H9 (cell line): Measurements from ENCODE around the gene ABCD1. TPM values are rescaled to one million over a fixed set of nuclear protein-coding genes. Genes with fewer than 3 reads are reported as not detected.

ENCODE experiments used
- DNase-seq: peaks from one replicate; pipeline ENCODE4 v3.0.0-alpha.2; 2017
- H2AFZ ChIP-seq: one replicate; pipeline ENCODE4 v1.6.1; 2013; ENCODE audit warnings: mild to moderate bottlenecking, low read length, control low read depth, moderate library complexity
- H2AK5ac ChIP-seq: 2 replicates; pipeline ENCODE4 v1.6.1; 2013; ENCODE audit warnings: low read length, control low read depth, mixed read lengths; ENCODE audit not compliant: insufficient read length
- H2BK120ac ChIP-seq: one replicate; pipeline ENCODE4 v1.6.1; 2013; ENCODE audit warnings: low read depth, mild to moderate bottlenecking, low read length, control low read depth, inconsistent platforms; ENCODE audit not compliant: poor library complexity, severe bottlenecking
- H2BK12ac ChIP-seq: 2 replicates; pipeline ENCODE4 v1.6.1; 2013; ENCODE audit warnings: low read length, control low read depth, mixed read lengths, low read depth; ENCODE audit not compliant: insufficient read length
- H2BK15ac ChIP-seq: 2 replicates; pipeline ENCODE4 v1.6.1; 2013; ENCODE audit warnings: low read depth, low read length, control low read depth
- H2BK20ac ChIP-seq: one replicate; pipeline ENCODE4 v1.6.1; 2013; ENCODE audit warnings: low read depth, mild to moderate bottlenecking, low read length, control low read depth, inconsistent platforms; ENCODE audit not compliant: poor library complexity, severe bottlenecking
- H2BK5ac ChIP-seq: 2 replicates; pipeline ENCODE4 v1.6.1; 2013; ENCODE audit warnings: low read length, control low read depth, mixed read lengths; ENCODE audit not compliant: insufficient read length
- H3K14ac ChIP-seq: 2 replicates; pipeline ENCODE4 v1.6.1; 2013; ENCODE audit warnings: low read length, control low read depth; ENCODE audit not compliant: insufficient read depth
- H3K18ac ChIP-seq: 2 replicates; pipeline ENCODE4 v1.6.1; 2013; ENCODE audit warnings: low read depth, mild to moderate bottlenecking, mixed read lengths, low read length, control low read depth; ENCODE audit not compliant: insufficient read length
- H3K23ac ChIP-seq: 2 replicates; pipeline ENCODE4 v1.6.1; 2013; ENCODE audit warnings: low read length, control low read depth, mixed read lengths, low read depth; ENCODE audit not compliant: insufficient read length
- H3K23me2 ChIP-seq: 2 replicates; pipeline ENCODE4 v1.6.1; 2013; ENCODE audit warnings: low read depth, mild to moderate bottlenecking, mixed read lengths, low read length, control low read depth; ENCODE audit not compliant: insufficient read length, poor library complexity, severe bottlenecking
- H3K27ac ChIP-seq: 2 replicates; pipeline ENCODE4 v1.5.1; 2013; ENCODE audit warnings: low read length, control low read depth, mixed read lengths, low read depth; ENCODE audit not compliant: insufficient read length
- H3K27me3 ChIP-seq: 2 replicates; pipeline ENCODE4 v1.6.1; 2013; ENCODE audit warnings: low read length, control low read depth, inconsistent platforms; ENCODE audit not compliant: insufficient read depth
- H3K4ac ChIP-seq: 2 replicates; pipeline ENCODE4 v1.6.1; 2013; ENCODE audit warnings: low read depth, mild to moderate bottlenecking, control low read depth, inconsistent platforms, low read length, moderate library complexity
- H3K4me1 ChIP-seq: 2 replicates; pipeline ENCODE4 v1.6.1; 2013; ENCODE audit warnings: low read length, control low read depth, inconsistent platforms; ENCODE audit not compliant: insufficient read depth
- H3K4me2 ChIP-seq: 2 replicates; pipeline ENCODE4 v1.6.1; 2013; ENCODE audit warnings: low read length, control low read depth, mixed read lengths; ENCODE audit not compliant: insufficient read length, insufficient read depth
- H3K56ac ChIP-seq: 2 replicates; pipeline ENCODE4 v1.6.1; 2013; ENCODE audit warnings: low read depth, mild to moderate bottlenecking, mixed read lengths, low read length, control low read depth; ENCODE audit not compliant: insufficient read length
- H3K79me1 ChIP-seq: 2 replicates; pipeline ENCODE4 v1.6.1; 2013; ENCODE audit warnings: low read depth, mild to moderate bottlenecking, moderate library complexity, low read length, control low read depth, inconsistent platforms; ENCODE audit not compliant: insufficient read depth, poor library complexity, severe bottlenecking
- H3K79me2 ChIP-seq: 2 replicates; pipeline ENCODE4 v1.6.1; 2013; ENCODE audit warnings: low read length, control low read depth, inconsistent platforms; ENCODE audit not compliant: insufficient read depth
- H3K9ac ChIP-seq: 2 replicates; pipeline ENCODE4 v1.6.1; 2013; ENCODE audit warnings: low read length, control low read depth, mixed read lengths; ENCODE audit not compliant: insufficient read length; ENCODE audit errors: extremely low read depth
- H3K9me3 ChIP-seq: one replicate; pipeline ENCODE4 v1.6.1; 2013; ENCODE audit warnings: low read depth, low read length, inconsistent platforms; ENCODE audit not compliant: control insufficient read depth
- H3T11ph ChIP-seq: one replicate; pipeline ENCODE4 v1.6.1; 2013; ENCODE audit warnings: mild to moderate bottlenecking, low read length, control low read depth, inconsistent platforms
- H4K20me1 ChIP-seq: one replicate; pipeline ENCODE4 v1.6.1; 2013; ENCODE audit not compliant: control insufficient read depth, insufficient read length, insufficient read depth
- H4K5ac ChIP-seq: 2 replicates; pipeline ENCODE4 v1.6.1; 2013; ENCODE audit warnings: low read depth, mild to moderate bottlenecking, mixed read lengths, low read length, control low read depth; ENCODE audit not compliant: insufficient read length
- H4K8ac ChIP-seq: replicated peaks from 2 replicates; pipeline ENCODE4 v1.6.1; 2013; ENCODE audit warnings: low read length, control low read depth, mixed read lengths, low read depth; ENCODE audit not compliant: insufficient read length
- H4K91ac ChIP-seq: 2 replicates; pipeline ENCODE4 v1.6.1; 2013; ENCODE audit warnings: low read depth, mild to moderate bottlenecking, moderate library complexity, mixed read lengths, low read length, control low read depth; ENCODE audit not compliant: insufficient read length
- H3K27ac Mint-ChIP-seq, 3 experiments: 2 replicates in 2 of 3; 3 replicates in 1 of 3; pipeline ENCODE4 v1.8.0; 2020 to 2021; ENCODE audit warnings: mixed read lengths in 3 of 3, mild to moderate bottlenecking in 1 of 3, moderate library complexity in 1 of 3
- H3K27me3 Mint-ChIP-seq: 2 replicates; pipeline ENCODE4 v1.8.0; 2021; ENCODE audit warnings: low read depth, mild to moderate bottlenecking, moderate library complexity, mixed read lengths
- H3K36me3 Mint-ChIP-seq, 3 experiments: 2 replicates in 2 of 3; 3 replicates in 1 of 3; pipeline ENCODE4 v1.8.0; 2020 to 2021; ENCODE audit warnings: low read depth in 3 of 3, mixed read lengths in 3 of 3; ENCODE audit not compliant: insufficient read depth in 1 of 3
- H3K4me1 Mint-ChIP-seq, 2 experiments: 2 replicates each; pipeline ENCODE4 v1.8.0; 2020; ENCODE audit warnings: mixed read lengths in 2 of 2
- H3K4me3 Mint-ChIP-seq, 2 experiments: 2 replicates in 1 of 2; 3 replicates in 1 of 2; pipeline ENCODE4 v1.8.0; 2020 to 2021; ENCODE audit warnings: mild to moderate bottlenecking in 2 of 2, mixed read lengths in 2 of 2, moderate library complexity in 1 of 2
- H3K9me3 Mint-ChIP-seq, 2 experiments: 2 replicates in 1 of 2; 3 replicates in 1 of 2; pipeline ENCODE4 v1.8.0; 2020; ENCODE audit warnings: mild to moderate bottlenecking in 2 of 2, mixed read lengths in 2 of 2, moderate library complexity in 1 of 2
- CTCF ChIP-seq: fragments of 200-600 bp; sonication (generic); conservative IDR thresholded peaks from 3 replicates; pipeline ENCODE4 v1.8.0; 2021; ENCODE audit warnings: antibody characterized with exemption, mild to moderate bottlenecking
- WGBS: extraction: QIAGEN DNeasy Blood & Tissue Kit; methylation state at CpG from one replicate; pipeline ENCODE4 v1.1.7; 2013; ENCODE audit warnings: missing lambda C conversion rate, low lambda C conversion rate, mixed read lengths; ENCODE audit not compliant: insufficient read length; ENCODE audit errors: extremely low coverage; 5-methylcytosine and 5-hydroxymethylcytosine counted together
- total RNA-seq: library from RNA; stranded (reverse); gene quantifications from 2 replicates; pipeline ENCODE4 v1.2.1, GENCODE V29; 2021

ABCD1 gene
- total RNA-seq, 1 experiment from 2014 or later: 11.1 TPM

DNA sequence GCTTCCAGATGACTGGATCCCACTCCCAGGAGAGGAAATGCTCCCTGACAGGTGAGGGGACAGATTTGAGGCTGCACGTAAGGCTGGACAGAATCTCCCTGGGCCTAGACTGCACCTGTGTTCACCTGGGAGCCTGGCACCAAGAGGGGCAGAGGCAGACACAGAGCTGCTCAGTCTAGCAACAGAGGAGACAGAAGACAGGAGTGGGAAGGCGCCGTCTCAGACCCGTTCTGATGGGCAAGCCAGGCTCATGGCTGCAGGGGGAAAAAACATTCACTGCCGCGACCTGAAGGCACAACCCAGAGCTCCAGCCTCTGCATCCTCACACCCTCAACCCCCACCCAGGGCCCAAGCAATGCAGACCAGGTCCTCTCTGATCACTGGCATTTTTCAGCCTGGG is 17.2 kb upstream of the ABCD1 start:
- H3K9ac ChIP-seq: no peak overlapping the region
- H3K23ac ChIP-seq: no peak overlapping the region
- no peaks in the 10 kb centered on the region for H3K79me1 ChIP-seq
- H3K27ac Mint-ChIP-seq: no peak overlapping the region; a peak in 1 of 7 replicates
- no peak overlapping the region for H2BK120ac ChIP-seq
- DNase-seq: no peak
- TF ChIP-seq CTCF: no peak
- no peaks in the 10 kb centered on the region for H3K27me3 ChIP-seq
- no peak overlapping the region for H2BK20ac ChIP-seq
- no peaks in the 10 kb centered on the region for H3K27me3 Mint-ChIP-seq
- peaks cover 68 to 83% of the 10 kb centered on the region in 2 experiments for H3K9me3 Mint-ChIP-seq
- H3T11ph ChIP-seq: no peak overlapping the region
- no peaks in the 10 kb centered on the region for H3K79me2 ChIP-seq
- no CpG with 5 or more reads among the region's 6 CpGs for WGBS
- no peak overlapping the region for H3K18ac ChIP-seq
- no peak overlapping the region for H4K91ac ChIP-seq
- no peak overlapping the region for H3K4ac ChIP-seq
- no peaks in the 10 kb centered on the region for H3K23me2 ChIP-seq
- H4K20me1 ChIP-seq: no peaks in the 10 kb centered on the region
- H2BK5ac ChIP-seq: no peak overlapping the region
- H3K4me2 ChIP-seq: no peak overlapping the region
- H3K14ac ChIP-seq: no peak overlapping the region
- H2BK12ac ChIP-seq: no peak overlapping the region
- H4K5ac ChIP-seq: no peak overlapping the region
- H4K8ac ChIP-seq: no peak overlapping the region
- H3K4me1 Mint-ChIP-seq: peaks cover 3 to 6% of the 10 kb centered on the region in 2 experiments; a peak in 3 of 4 replicates
- H3K56ac ChIP-seq: no peak overlapping the region
- no peak overlapping the region for H2AFZ ChIP-seq
- H3K4me1 ChIP-seq: no peaks in the 10 kb centered on the region
- H3K36me3 Mint-ChIP-seq: peaks cover 33 to 67% (median 54%) of the 10 kb centered on the region in 3 experiments
- no peak overlapping the region for H2AK5ac ChIP-seq
- peaks cover 11% of the 10 kb centered on the region for H3K9me3 ChIP-seq
- H2BK15ac ChIP-seq: no peak overlapping the region
- no peak overlapping the region for H3K4me3 Mint-ChIP-seq
- no peak overlapping the region for H3K27ac ChIP-seq
